Measurements from ENCODE around the gene MMP24OS.
A peak's percentile ranks its signal among the peaks of the same experiment; 100 is the strongest.

Gene MMP24OS

DNA sequence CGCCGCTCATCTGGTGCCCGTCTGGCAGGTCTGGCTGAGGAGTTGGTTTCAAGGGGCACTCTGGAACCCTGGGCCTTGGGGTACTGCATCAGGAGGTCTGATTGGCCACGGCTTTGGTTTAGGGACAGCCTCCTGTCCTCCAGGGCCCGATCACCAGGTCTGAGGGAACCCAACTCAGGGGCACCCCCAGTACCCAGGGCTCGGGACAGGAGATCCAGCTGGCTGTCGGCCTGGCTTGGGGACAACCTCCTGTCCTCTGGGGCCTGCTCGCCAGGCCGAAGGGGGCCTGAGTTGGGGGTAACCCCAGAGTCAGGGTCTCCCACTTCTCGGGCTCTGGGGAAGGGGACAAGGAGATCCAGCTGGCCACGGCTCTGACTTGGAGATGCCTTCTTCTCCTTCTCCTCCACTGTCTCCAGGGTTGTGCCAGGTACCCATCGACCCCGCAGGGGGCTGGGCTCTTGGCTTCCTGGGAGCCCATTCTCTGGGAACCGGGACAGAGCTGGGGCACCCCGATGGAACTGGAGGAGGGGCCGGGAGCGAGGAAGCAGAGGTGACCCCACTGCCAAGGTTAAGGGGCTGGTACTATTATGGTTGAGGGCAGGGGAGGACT, 9.1 kb upstream of the MMP24OS start:
- TF ChIP-seq CTCF (IDR thresholded peaks at IDR 0.05; ENCODE audit: insufficient read depth, low read length) (no peak), POLR2AphosphoS5 (IDR thresholded peaks at IDR 0.05; ENCODE audit: low read depth) (no peak), GABPA (IDR thresholded peaks at IDR 0.05; ENCODE audit: low read depth) (no peak), SPI1 (IDR thresholded peaks at IDR 0.05; ENCODE audit: borderline replicate concordance, low read depth) (no peak)
- TF ChIP-seq, protein P1, sequence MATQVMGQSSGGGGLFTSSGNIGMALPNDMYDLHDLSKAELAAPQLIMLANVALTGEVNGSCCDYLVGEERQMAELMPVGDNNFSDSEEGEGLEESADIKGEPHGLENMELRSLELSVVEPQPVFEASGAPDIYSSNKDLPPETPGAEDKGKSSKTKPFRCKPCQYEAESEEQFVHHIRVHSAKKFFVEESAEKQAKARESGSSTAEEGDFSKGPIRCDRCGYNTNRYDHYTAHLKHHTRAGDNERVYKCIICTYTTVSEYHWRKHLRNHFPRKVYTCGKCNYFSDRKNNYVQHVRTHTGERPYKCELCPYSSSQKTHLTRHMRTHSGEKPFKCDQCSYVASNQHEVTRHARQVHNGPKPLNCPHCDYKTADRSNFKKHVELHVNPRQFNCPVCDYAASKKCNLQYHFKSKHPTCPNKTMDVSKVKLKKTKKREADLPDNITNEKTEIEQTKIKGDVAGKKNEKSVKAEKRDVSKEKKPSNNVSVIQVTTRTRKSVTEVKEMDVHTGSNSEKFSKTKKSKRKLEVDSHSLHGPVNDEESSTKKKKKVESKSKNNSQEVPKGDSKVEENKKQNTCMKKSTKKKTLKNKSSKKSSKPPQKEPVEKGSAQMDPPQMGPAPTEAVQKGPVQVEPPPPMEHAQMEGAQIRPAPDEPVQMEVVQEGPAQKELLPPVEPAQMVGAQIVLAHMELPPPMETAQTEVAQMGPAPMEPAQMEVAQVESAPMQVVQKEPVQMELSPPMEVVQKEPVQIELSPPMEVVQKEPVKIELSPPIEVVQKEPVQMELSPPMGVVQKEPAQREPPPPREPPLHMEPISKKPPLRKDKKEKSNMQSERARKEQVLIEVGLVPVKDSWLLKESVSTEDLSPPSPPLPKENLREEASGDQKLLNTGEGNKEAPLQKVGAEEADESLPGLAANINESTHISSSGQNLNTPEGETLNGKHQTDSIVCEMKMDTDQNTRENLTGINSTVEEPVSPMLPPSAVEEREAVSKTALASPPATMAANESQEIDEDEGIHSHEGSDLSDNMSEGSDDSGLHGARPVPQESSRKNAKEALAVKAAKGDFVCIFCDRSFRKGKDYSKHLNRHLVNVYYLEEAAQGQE (IDR thresholded peaks at IDR 0.05; ENCODE audit: insufficient replicate concordance, low read depth) = no peak
- Histone ChIP-seq H3K27me3 (ENCODE audit: insufficient read depth, poor library complexity, severe bottlenecking) (no peaks in the 10 kb centered on the region), H3K4me3 (replicated peaks; ENCODE audit: insufficient read depth, low read length) (no peak overlapping the region), H3K27ac (replicated peaks) (no peak overlapping the region)
- no peak for DNase-seq (ENCODE audit: low read depth in 1 of 2, low spot score in 1 of 2)

DNA sequence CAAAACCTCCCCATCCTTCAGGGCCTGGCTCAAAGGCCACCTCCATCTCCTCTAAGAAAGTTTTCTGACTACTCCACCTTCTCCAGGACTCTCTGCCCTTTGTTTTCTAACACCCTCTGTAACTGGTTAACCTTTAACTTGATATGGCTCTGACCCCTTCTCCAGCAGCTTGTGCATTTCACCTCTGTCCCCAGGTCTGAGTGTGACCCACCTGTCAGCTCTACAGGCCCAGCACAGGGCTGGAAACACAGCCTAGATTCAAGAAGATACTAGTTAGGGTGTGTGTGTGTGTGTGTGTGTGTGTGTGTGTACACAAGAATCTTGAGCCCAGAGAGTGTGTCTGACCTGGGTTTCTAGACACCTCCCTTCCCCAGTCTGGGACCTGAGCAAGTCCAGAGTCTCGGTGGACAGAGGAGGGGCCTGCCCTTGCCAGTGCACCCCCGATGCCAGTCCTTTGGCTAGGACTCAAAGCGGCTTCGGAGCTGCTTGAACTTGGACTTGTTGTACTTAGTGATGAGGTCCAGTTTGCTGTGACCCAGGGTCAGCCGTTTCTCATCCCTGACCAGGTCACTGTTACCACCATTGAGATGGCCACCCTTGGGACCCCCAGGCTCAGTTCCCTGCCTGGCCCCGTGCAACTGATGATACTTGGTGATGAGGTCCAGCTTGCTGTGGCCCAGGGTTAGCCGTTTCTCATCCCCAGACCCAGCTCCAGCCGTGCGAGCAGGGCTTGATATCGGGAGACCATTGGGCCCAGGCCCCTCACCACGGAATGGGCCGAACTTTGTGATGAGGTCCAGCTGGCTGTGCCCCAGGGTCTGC, 8.4 kb upstream of the MMP24OS start:
- no peak overlapping the region for H3K4me3 ChIP-seq (replicated peaks; ENCODE audit: insufficient read depth, low read length)
- no peaks in the 10 kb centered on the region for H3K27me3 ChIP-seq (ENCODE audit: insufficient read depth, poor library complexity, severe bottlenecking)
- H3K27ac ChIP-seq (replicated peaks) = no peak overlapping the region
- DNase-seq (ENCODE audit: low read depth in 1 of 2, low spot score in 1 of 2) = no peak
- no peak for TF ChIP-seq CTCF (IDR thresholded peaks at IDR 0.05; ENCODE audit: insufficient read depth, low read length)
- no peak for TF ChIP-seq POLR2AphosphoS5 (IDR thresholded peaks at IDR 0.05; ENCODE audit: low read depth)
- TF ChIP-seq GABPA (IDR thresholded peaks at IDR 0.05; ENCODE audit: low read depth) = no peak
- TF ChIP-seq SPI1 (IDR thresholded peaks at IDR 0.05; ENCODE audit: borderline replicate concordance, low read depth) = no peak
- TF ChIP-seq, protein P1 (IDR thresholded peaks at IDR 0.05; ENCODE audit: insufficient replicate concordance, low read depth) = no peak

DNA sequence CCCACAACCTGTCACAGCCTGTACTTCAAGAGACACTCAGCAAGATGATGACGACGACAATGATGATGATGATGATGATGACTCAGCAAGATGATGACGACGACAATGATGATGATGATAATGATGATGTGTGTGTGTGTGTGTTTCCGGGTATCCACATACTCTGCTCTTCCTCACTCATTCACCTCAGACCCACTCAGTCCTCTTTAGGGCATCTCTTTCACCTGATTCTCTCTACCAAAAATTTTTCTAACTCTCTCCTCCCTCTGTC, 7.8 kb upstream of the MMP24OS start:
- DNase-seq (ENCODE audit: low read depth in 1 of 2, low spot score in 1 of 2) = no peak
- Histone ChIP-seq H3K4me3 (replicated peaks; ENCODE audit: insufficient read depth, low read length) (no peak overlapping the region), H3K27ac (replicated peaks) (no peak overlapping the region), H3K27me3 (ENCODE audit: insufficient read depth, poor library complexity, severe bottlenecking) (no peaks in the 10 kb centered on the region)
- TF ChIP-seq POLR2AphosphoS5 (IDR thresholded peaks at IDR 0.05; ENCODE audit: low read depth) (no peak), SPI1 (IDR thresholded peaks at IDR 0.05; ENCODE audit: borderline replicate concordance, low read depth) (no peak)

DNA sequence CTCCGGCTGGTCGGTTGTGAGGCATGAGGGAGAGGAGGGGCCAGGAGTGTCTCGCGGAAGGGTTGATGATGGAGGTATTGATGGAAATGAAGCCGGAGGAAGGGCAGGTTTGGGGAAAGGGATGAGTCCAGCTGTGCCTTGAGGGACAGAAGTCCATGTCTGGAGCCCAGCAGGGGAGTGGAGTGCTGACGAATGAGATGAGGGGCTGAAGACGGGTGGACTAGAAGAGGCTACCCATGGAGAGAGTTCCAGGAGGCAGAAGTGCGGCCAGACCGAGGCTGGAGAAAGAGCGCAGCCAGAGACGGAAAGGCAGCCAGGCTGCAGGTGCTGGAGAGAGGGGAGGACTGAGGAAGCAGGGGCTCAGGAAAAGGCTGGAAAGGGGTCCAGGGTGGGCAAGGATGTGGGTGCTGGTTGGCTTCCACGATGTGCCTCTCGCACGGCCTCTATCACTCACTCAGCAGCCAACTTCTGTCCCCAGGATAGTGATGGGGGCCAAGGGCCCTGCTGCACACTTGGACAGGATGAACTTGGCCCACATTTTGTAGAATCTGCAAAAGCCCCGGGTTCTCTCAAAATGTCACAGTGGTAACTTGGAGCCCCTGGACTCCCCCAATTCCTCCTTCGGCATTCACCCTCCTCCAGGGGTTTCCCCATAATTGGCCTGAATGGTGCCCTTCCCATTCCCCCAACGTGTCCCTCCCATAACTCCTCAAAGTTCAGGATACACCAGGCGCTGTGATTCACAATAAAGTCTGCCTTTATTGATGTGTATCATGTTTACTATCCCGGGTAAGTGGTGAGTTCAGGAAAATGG, 7.3 kb upstream of the MMP24OS start:
- DNase-seq (ENCODE audit: low read depth in 1 of 2, low spot score in 1 of 2) = no peak
- peak overlapping the region; percentile 82 for H3K27ac ChIP-seq (replicated peaks)
- TF ChIP-seq, protein P1 (IDR thresholded peaks at IDR 0.05; ENCODE audit: insufficient replicate concordance, low read depth) = no peak
- TF ChIP-seq SPI1 (IDR thresholded peaks at IDR 0.05; ENCODE audit: borderline replicate concordance, low read depth) = no peak
- no peak for TF ChIP-seq GABPA (IDR thresholded peaks at IDR 0.05; ENCODE audit: low read depth)
- no peak for TF ChIP-seq POLR2AphosphoS5 (IDR thresholded peaks at IDR 0.05; ENCODE audit: low read depth)
- TF ChIP-seq CTCF (IDR thresholded peaks at IDR 0.05; ENCODE audit: insufficient read depth, low read length) = no peak
- H3K4me3 ChIP-seq (replicated peaks; ENCODE audit: insufficient read depth, low read length) = peak overlapping the region; percentile 94
- no peaks in the 10 kb centered on the region for H3K27me3 ChIP-seq (ENCODE audit: insufficient read depth, poor library complexity, severe bottlenecking)
